GM23338 (cell line): ENCODE measurements around the gene WWOX. TPM values are rescaled to one million over a fixed set of nuclear protein-coding genes. Genes with fewer than 3 reads are reported as not detected.

Experiments
- ATAC-seq: fragments of 200-7000 bp; cut with Tn5 transposase; 3 replicates; pipeline ENCODE4 v1.9.1; 2020
- DNase-seq: peaks from one replicate; pipeline ENCODE4 v3.0.0-alpha.2; 2015; ENCODE audit warnings: low spot score
- H2AFZ ChIP-seq: fragments of 200-600 bp; sonication (generic); 2 replicates; pipeline ENCODE4 v1.8.0; 2016; ENCODE audit warnings: antibody characterized with exemption, mild to moderate bottlenecking, moderate library complexity
- H3F3A ChIP-seq: fragments of 200-600 bp; sonication (generic); replicated peaks from 2 replicates; pipeline ENCODE4 v1.8.0; 2017; ENCODE audit warnings: antibody characterized with exemption, mixed run types, low read depth
- H3K27ac ChIP-seq: fragments of 200-600 bp; sonication (generic); 2 replicates; pipeline ENCODE4 v1.6.1; 2016; ENCODE audit warnings: low read depth
- H3K27me3 ChIP-seq: fragments of 200-600 bp; sonication (generic); 2 replicates; pipeline ENCODE4 v1.8.0; 2016; ENCODE audit warnings: mild to moderate bottlenecking, mixed run types, moderate library complexity; ENCODE audit not compliant: insufficient read depth
- H3K36me3 ChIP-seq: fragments of 200-600 bp; sonication (generic); 2 replicates; pipeline ENCODE4 v1.8.0; 2016; ENCODE audit warnings: mild to moderate bottlenecking; ENCODE audit not compliant: insufficient read depth
- H3K4me1 ChIP-seq: fragments of 200-600 bp; sonication (generic); 2 replicates; pipeline ENCODE4 v1.8.0; 2016; ENCODE audit warnings: mild to moderate bottlenecking, moderate library complexity; ENCODE audit not compliant: insufficient read depth
- H3K4me2 ChIP-seq: fragments of 200-600 bp; sonication (generic); 2 replicates; pipeline ENCODE4 v1.7.1; 2017; ENCODE audit warnings: mixed run types
- H3K4me3 ChIP-seq: fragments of 200-600 bp; sonication (generic); 2 replicates; pipeline ENCODE4 v1.6.1; 2016; ENCODE audit warnings: mixed run types
- H3K79me2 ChIP-seq: fragments of 200-600 bp; sonication (generic); replicated peaks from 2 replicates; pipeline ENCODE4 v1.8.0; 2017; ENCODE audit warnings: mild to moderate bottlenecking; ENCODE audit not compliant: insufficient read depth
- H3K9me2 ChIP-seq: fragments of 200-600 bp; sonication (generic); 2 replicates; pipeline ENCODE4 v1.8.0; 2017; ENCODE audit not compliant: insufficient read depth
- H4K20me1 ChIP-seq: fragments of 200-600 bp; sonication (generic); replicated peaks from 2 replicates; pipeline ENCODE4 v1.8.0; 2017; ENCODE audit warnings: mild to moderate bottlenecking; ENCODE audit not compliant: insufficient read depth
- H3K27ac Mint-ChIP-seq: 2 replicates; pipeline ENCODE4 v1.8.0; 2020; ENCODE audit warnings: inconsistent platforms, mild to moderate bottlenecking, moderate library complexity, mixed read lengths
- H3K27me3 Mint-ChIP-seq: 3 replicates; pipeline ENCODE4 v1.8.0; 2022; ENCODE audit warnings: low read depth, mild to moderate bottlenecking, moderate library complexity, mixed read lengths, inconsistent platforms; ENCODE audit not compliant: insufficient read depth, poor library complexity
- H3K36me3 Mint-ChIP-seq: 3 replicates; pipeline ENCODE4 v1.8.0; 2021; ENCODE audit warnings: low read depth, mild to moderate bottlenecking, inconsistent platforms, moderate library complexity, mixed read lengths
- H3K4me1 Mint-ChIP-seq: 3 replicates; pipeline ENCODE4 v1.8.0; 2020; ENCODE audit warnings: mild to moderate bottlenecking, inconsistent platforms, mixed read lengths
- H3K4me3 Mint-ChIP-seq: 3 replicates; pipeline ENCODE4 v1.8.0; 2021; ENCODE audit warnings: moderate library complexity, mild to moderate bottlenecking, inconsistent platforms, mixed read lengths
- H3K9me3 Mint-ChIP-seq: 3 replicates; pipeline ENCODE4 v1.8.0; 2020; ENCODE audit warnings: moderate library complexity, mild to moderate bottlenecking, inconsistent platforms, mixed read lengths
- CTCF ChIP-seq, 2 experiments: fragments of 200-600 bp in 1 of 2; sonication (generic) in 1 of 2; conservative IDR thresholded peaks; 2 replicates each; pipeline versions ENCODE4 v1.5.1 to v1.6.1; 2016 to 2017; ENCODE audit warnings: antibody characterized with exemption in 2 of 2, low read depth in 2 of 2, mild to moderate bottlenecking in 2 of 2, moderate library complexity in 1 of 2
- ETS1 ChIP-seq: IDR thresholded peaks from 2 replicates; pipeline ENCODE4 v1.6.1; 2016; ENCODE audit warnings: antibody characterized with exemption
- EZH2 ChIP-seq: fragments of 200-600 bp; sonication (generic); IDR thresholded peaks from one replicate; pipeline ENCODE4 v1.8.0; 2017; ENCODE audit warnings: antibody characterized with exemption, mild to moderate bottlenecking, low read depth; ENCODE audit not compliant: unreplicated experiment
- EZH2phosphoT487 ChIP-seq: fragments of 200-600 bp; sonication (generic); IDR thresholded peaks from one replicate; pipeline ENCODE4 v1.8.1; 2018; ENCODE audit warnings: antibody characterized with exemption; ENCODE audit not compliant: unreplicated experiment
- JUNB ChIP-seq: IDR thresholded peaks from one replicate; pipeline ENCODE4 v1.6.1; 2016; ENCODE audit warnings: antibody characterized with exemption; ENCODE audit not compliant: unreplicated experiment
- NANOG ChIP-seq: IDR thresholded peaks from 2 replicates; pipeline ENCODE4 v1.6.1; 2016; ENCODE audit warnings: antibody characterized with exemption, borderline replicate concordance
- REST ChIP-seq: IDR thresholded peaks from one replicate; pipeline ENCODE4 v1.6.1; 2018; ENCODE audit warnings: antibody characterized with exemption; ENCODE audit not compliant: unreplicated experiment
- STAT1 ChIP-seq: IDR thresholded peaks from one replicate; pipeline ENCODE4 v1.6.1; 2016; ENCODE audit warnings: antibody characterized with exemption; ENCODE audit not compliant: unreplicated experiment
- ZNF114 ChIP-seq: fragments of 250-450 bp; sonication (Bioruptor Pico); IDR thresholded peaks from 2 replicates; pipeline ENCODE4 v1.5.0; 2020; ENCODE audit warnings: mild to moderate bottlenecking, moderate library complexity
- ZNF331 ChIP-seq: fragments of 250-450 bp; sonication (Bioruptor Pico); IDR thresholded peaks from 2 replicates; pipeline ENCODE4 v1.5.0; 2020; ENCODE audit warnings: low read depth, mild to moderate bottlenecking, moderate library complexity
- ZNF462 ChIP-seq: fragments of 250-450 bp; sonication (Bioruptor Pico); IDR thresholded peaks from 2 replicates; pipeline ENCODE4 v1.5.0; 2020; ENCODE audit warnings: mild to moderate bottlenecking, moderate library complexity
- polyA plus RNA-seq: library from polyadenylated mRNA; unstranded; fragments of >200 nt; fragmentation: Nextera tagmentation; extraction: Ambion mirVana; gene quantifications from 2 replicates; pipeline ENCODE4 v1.2.1, GENCODE V29; 2016
- total RNA-seq: library from RNA; depleted of rRNA; stranded (reverse); fragments of >200 nt; shearing (Covaris generic); gene quantifications from 2 replicates; pipeline ENCODE4 v1.2.3, GENCODE V29; 2014

WWOX gene
- total and polyA plus RNA-seq, 2 experiments from 2014 or later, result 10.0 to 19.3 TPM

- TF ChIP-seq ETS1 (no peak), ZNF114 (CRISPR knock-in tag) (no peak), EZH2phosphoT487 (no peak), REST (no peak), CTCF (conservative IDR thresholded peaks at IDR 0.05; ENCODE audit: low read depth in 2 of 2) (no peak)
Observed at GRCh38 chr16:78494674-78495073, 395.2 kb downstream of the WWOX start (continued).

GRCh38 chr16:78496189-78496588 is 396.7 kb downstream of the WWOX start:
- Mint-ChIP-seq H3K27me3 (peaks cover 5% of the 10 kb centered on the region), H3K9me3 (no peaks in the 10 kb centered on the region), H3K4me1 (peaks cover 15% of the 10 kb centered on the region), H3K36me3 (no peaks in the 10 kb centered on the region), H3K27ac (no peak overlapping the region), H3K4me3 (no peak overlapping the region)
- no peak overlapping the region for H3K4me2 ChIP-seq
- no peak overlapping the region for H2AFZ ChIP-seq
- no peaks in the 10 kb centered on the region for H3K4me1 ChIP-seq
- no peaks in the 10 kb centered on the region for H3K27me3 ChIP-seq
- no peaks in the 10 kb centered on the region for H3K9me2 ChIP-seq
- no peak overlapping the region for H3K27ac ChIP-seq
- no peaks in the 10 kb centered on the region for H3K79me2 ChIP-seq
- no peaks in the 10 kb centered on the region for H3K36me3 ChIP-seq
- DNase-seq, result no peak
- no peak overlapping the region for H3K4me3 ChIP-seq
- no peak for ATAC-seq
- no peaks in the 10 kb centered on the region for H3F3A ChIP-seq
- no peaks in the 10 kb centered on the region for H4K20me1 ChIP-seq
- TF ChIP-seq ZNF331 (CRISPR knock-in tag) (no peak), JUNB (no peak), ETS1 (no peak), STAT1 (no peak), ZNF462 (no peak), NANOG (no peak), EZH2 (no peak)
